Smooth muscle cell (in vitro differentiated cells): ENCODE measurements around the gene CCSER2. TPM values are rescaled to one million over a fixed set of nuclear protein-coding genes. Genes with fewer than 3 reads are reported as not detected.

Experiments used
- DNase-seq: peaks from one replicate; lab custom pipeline; 2025; ENCODE audit not compliant: unreplicated experiment; lab: John Stamatoyannopoulos, UW
- H2AFZ ChIP-seq: fragments of 200-600 bp; sonication (generic); 2 replicates; pipeline ENCODE4 v1.6.0; 2016; ENCODE audit warnings: antibody characterized with exemption, low read depth, mild to moderate bottlenecking
- H3F3A ChIP-seq: fragments of 200-600 bp; sonication (generic); 2 replicates; pipeline ENCODE4 v1.6.0; 2017; ENCODE audit warnings: antibody characterized with exemption, low read depth
- H3K27ac ChIP-seq: fragments of 200-600 bp; sonication (generic); 2 replicates; pipeline ENCODE4 v1.5.1; 2016; ENCODE audit warnings: low read depth, mild to moderate bottlenecking
- H3K27me3 ChIP-seq: fragments of 200-600 bp; sonication (generic); 2 replicates; pipeline ENCODE4 v1.6.1; 2016; ENCODE audit warnings: low read depth, mild to moderate bottlenecking
- H3K36me3 ChIP-seq: fragments of 200-600 bp; sonication (generic); 2 replicates; pipeline ENCODE4 v1.5.1; 2016; ENCODE audit warnings: low read depth
- H3K4me1 ChIP-seq: fragments of 200-600 bp; sonication (generic); 2 replicates; pipeline ENCODE4 v1.5.1; 2016; ENCODE audit warnings: low read depth
- H3K4me2 ChIP-seq: fragments of 200-600 bp; sonication (generic); 2 replicates; pipeline ENCODE4 v1.6.0; 2016; ENCODE audit warnings: mild to moderate bottlenecking
- H3K4me3 ChIP-seq: fragments of 200-600 bp; sonication (generic); 2 replicates; pipeline ENCODE4 v1.5.1; 2016; ENCODE audit warnings: mild to moderate bottlenecking
- H3K79me2 ChIP-seq: fragments of 200-600 bp; sonication (generic); 2 replicates; pipeline ENCODE4 v1.6.0; 2016; ENCODE audit warnings: low read depth, mild to moderate bottlenecking
- H3K9ac ChIP-seq: fragments of 200-600 bp; sonication (generic); 2 replicates; pipeline ENCODE4 v1.6.0; 2016; ENCODE audit warnings: low read depth
- H3K9me3 ChIP-seq: fragments of 200-600 bp; sonication (generic); replicated peaks from 2 replicates; pipeline ENCODE4 v1.5.1; 2016; ENCODE audit warnings: low read depth
- H4K20me1 ChIP-seq: fragments of 200-600 bp; sonication (generic); 2 replicates; pipeline ENCODE4 v1.6.0; 2016; ENCODE audit warnings: low read depth
- WGBS: methylation state at CpG from one replicate; pipeline ENCODE4 v1.1.7; 2016; ENCODE audit warnings: low lambda C conversion rate; 5-methylcytosine and 5-hydroxymethylcytosine counted together
- polyA plus RNA-seq: library from polyadenylated mRNA; unstranded; fragments of >200 nt; fragmentation: Nextera tagmentation; extraction: Ambion mirVana; gene quantifications from 2 replicates; pipeline ENCODE4 v1.2.1, GENCODE V29; 2016
- total RNA-seq: library from RNA; depleted of rRNA; stranded (reverse); fragments of >200 nt; gene quantifications from 2 replicates; pipeline ENCODE4 v1.2.3, GENCODE V29; 2014
- TF ChIP-seq, protein P1 (sequence below): fragments of 200-600 bp; sonication (generic); IDR thresholded peaks from 2 replicates; pipeline ENCODE4 v1.5.1; 2017; ENCODE audit warnings: borderline replicate concordance, mild to moderate bottlenecking, antibody characterized with exemption; ENCODE audit not compliant: insufficient read depth, poor library complexity, severe bottlenecking

Gene CCSER2
- total and polyA plus RNA-seq, 2 experiments from 2014 or later, result 32.8 to 42.1 TPM

- H3K79me2 ChIP-seq, result no peaks in the 10 kb centered on the region
- no peak for DNase-seq
- H3K9me3 ChIP-seq, result no peaks in the 10 kb centered on the region
- no peak overlapping the region for H2AFZ ChIP-seq
- no peak overlapping the region for H3K27ac ChIP-seq
- peaks cover 6% of the 10 kb centered on the region for H3F3A ChIP-seq
- TF ChIP-seq, protein P1, sequence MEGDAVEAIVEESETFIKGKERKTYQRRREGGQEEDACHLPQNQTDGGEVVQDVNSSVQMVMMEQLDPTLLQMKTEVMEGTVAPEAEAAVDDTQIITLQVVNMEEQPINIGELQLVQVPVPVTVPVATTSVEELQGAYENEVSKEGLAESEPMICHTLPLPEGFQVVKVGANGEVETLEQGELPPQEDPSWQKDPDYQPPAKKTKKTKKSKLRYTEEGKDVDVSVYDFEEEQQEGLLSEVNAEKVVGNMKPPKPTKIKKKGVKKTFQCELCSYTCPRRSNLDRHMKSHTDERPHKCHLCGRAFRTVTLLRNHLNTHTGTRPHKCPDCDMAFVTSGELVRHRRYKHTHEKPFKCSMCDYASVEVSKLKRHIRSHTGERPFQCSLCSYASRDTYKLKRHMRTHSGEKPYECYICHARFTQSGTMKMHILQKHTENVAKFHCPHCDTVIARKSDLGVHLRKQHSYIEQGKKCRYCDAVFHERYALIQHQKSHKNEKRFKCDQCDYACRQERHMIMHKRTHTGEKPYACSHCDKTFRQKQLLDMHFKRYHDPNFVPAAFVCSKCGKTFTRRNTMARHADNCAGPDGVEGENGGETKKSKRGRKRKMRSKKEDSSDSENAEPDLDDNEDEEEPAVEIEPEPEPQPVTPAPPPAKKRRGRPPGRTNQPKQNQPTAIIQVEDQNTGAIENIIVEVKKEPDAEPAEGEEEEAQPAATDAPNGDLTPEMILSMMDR, result no peak
- peaks cover 9% of the 10 kb centered on the region for H3K4me1 ChIP-seq
- H3K36me3 ChIP-seq, result peaks cover 6% of the 10 kb centered on the region
- H3K27me3 ChIP-seq, result no peaks in the 10 kb centered on the region
- 89% methylated on average over 4 of the region's 4 CpGs for WGBS
- H3K4me2 ChIP-seq, result no peak overlapping the region
- H4K20me1 ChIP-seq, result no peaks in the 10 kb centered on the region
- H3K4me3 ChIP-seq, result no peak overlapping the region
- H3K9ac ChIP-seq, result no peak overlapping the region
These were observed 189.2 kb downstream of the CCSER2 start for GRCh38 chr10:84517554-84517953.

- 95% methylated on average over 3 of the region's 3 CpGs for WGBS
- Histone ChIP-seq H3K9ac (no peak overlapping the region), H3K27me3 (no peaks in the 10 kb centered on the region), H2AFZ (no peak overlapping the region), H3K79me2 (no peaks in the 10 kb centered on the region), H3K4me3 (no peak overlapping the region), H3K4me1 (peaks cover 22% of the 10 kb centered on the region), H3K27ac (no peak overlapping the region), H3K4me2 (no peak overlapping the region), H3K9me3 (no peaks in the 10 kb centered on the region), H3F3A (peaks cover 13% of the 10 kb centered on the region), H3K36me3 (no peaks in the 10 kb centered on the region), H4K20me1 (no peaks in the 10 kb centered on the region)
- DNase-seq, result no peak
- TF ChIP-seq, protein P1, result no peak
These were observed 190.8 kb downstream of the CCSER2 start for GRCh38 chr10:84519235-84519634.

- H3K27ac ChIP-seq, result peak overlapping the region; percentile 76
- H3K9ac ChIP-seq, result no peak overlapping the region
- no peaks in the 10 kb centered on the region for H3K27me3 ChIP-seq
- no peak overlapping the region for H3K4me2 ChIP-seq
- no peaks in the 10 kb centered on the region for H4K20me1 ChIP-seq
- no peaks in the 10 kb centered on the region for H3K9me3 ChIP-seq
- no peak overlapping the region for H3K4me3 ChIP-seq
- TF ChIP-seq, protein P1, result no peak
- H2AFZ ChIP-seq, result no peak overlapping the region
- DNase-seq, result no peak
- no peaks in the 10 kb centered on the region for H3K36me3 ChIP-seq
- no peaks in the 10 kb centered on the region for H3K79me2 ChIP-seq
- peaks cover 13% of the 10 kb centered on the region for H3F3A ChIP-seq
- H3K4me1 ChIP-seq, result peaks cover 22% of the 10 kb centered on the region
- 82% methylated on average over 8 of the region's 8 CpGs for WGBS
These were observed 192.6 kb downstream of the CCSER2 start for GRCh38 chr10:84521013-84521412.

DNA sequence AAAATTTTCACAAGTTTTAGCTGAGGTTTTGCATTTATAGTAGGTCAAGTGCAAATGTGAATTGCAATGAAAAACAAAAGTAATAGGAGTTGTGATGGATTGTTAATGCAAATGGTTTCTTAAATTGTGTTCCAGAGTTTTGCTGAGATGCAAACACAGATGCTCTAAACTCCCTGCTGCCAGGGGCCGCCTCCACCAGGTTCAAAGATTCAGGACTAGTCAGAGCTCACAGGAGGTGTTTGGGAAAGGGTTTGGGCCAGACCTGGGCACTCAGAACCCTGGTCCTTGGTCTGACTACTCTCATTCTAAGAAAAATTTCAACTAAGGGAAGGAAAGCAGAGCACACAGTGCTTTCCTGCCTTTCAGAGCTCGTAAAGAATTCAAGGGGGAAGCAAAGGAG is 193.1 kb downstream of the CCSER2 start:
- TF ChIP-seq, protein P1, result no peak
- Histone ChIP-seq H3K9me3 (no peaks in the 10 kb centered on the region), H3K4me2 (no peak overlapping the region), H4K20me1 (no peaks in the 10 kb centered on the region), H3K4me3 (no peak overlapping the region), H2AFZ (no peak overlapping the region), H3K79me2 (no peaks in the 10 kb centered on the region), H3K36me3 (no peaks in the 10 kb centered on the region), H3K9ac (no peak overlapping the region), H3K27ac (peak overlapping the region; percentile 76), H3F3A (peaks cover 13% of the 10 kb centered on the region), H3K4me1 (peaks cover 22% of the 10 kb centered on the region), H3K27me3 (no peaks in the 10 kb centered on the region)
- WGBS, result 75% methylated on average over 2 of the region's 2 CpGs
- DNase-seq, result no peak
